PFSK-1 (cell line): ENCODE measurements around the gene ASIC3.

Experiments used
- FOXP2 ChIP-seq: optimal IDR thresholded peaks from 2 replicates; pipeline ENCODE3; 2011; ENCODE audit warnings: borderline replicate concordance, control low read depth, inconsistent platforms; ENCODE audit not compliant: insufficient read depth; ENCODE audit errors: extremely low read length, extremely low read depth
- POLR2AphosphoS5 ChIP-seq: IDR thresholded peaks from 2 replicates; pipeline ENCODE4 v1.6.1; 2012; ENCODE audit warnings: low read depth, mild to moderate bottlenecking, control low read depth, low read length, moderate library complexity
- SIN3A ChIP-seq: IDR thresholded peaks from 2 replicates; pipeline ENCODE4 v1.6.1; 2012; ENCODE audit warnings: mild to moderate bottlenecking, low read length, moderate library complexity, borderline replicate concordance; ENCODE audit not compliant: insufficient read depth
- TAF1 ChIP-seq: IDR thresholded peaks from 2 replicates; pipeline ENCODE4 v1.6.1; 2012; ENCODE audit warnings: low read length, control low read depth, borderline replicate concordance; ENCODE audit not compliant: insufficient read depth
- TF ChIP-seq, protein P1 (sequence below), 2 experiments: IDR thresholded peaks; 2 replicates each; pipeline versions ENCODE4 v1.6.1 to v1.8.0; 2011 to 2012; ENCODE audit warnings: low read depth in 2 of 2, low read length in 2 of 2, control low read depth in 1 of 2, inconsistent platforms in 1 of 2, mild to moderate bottlenecking in 1 of 2, moderate library complexity in 1 of 2; ENCODE audit not compliant: insufficient read depth in 1 of 2

ASIC3 gene

DNA sequence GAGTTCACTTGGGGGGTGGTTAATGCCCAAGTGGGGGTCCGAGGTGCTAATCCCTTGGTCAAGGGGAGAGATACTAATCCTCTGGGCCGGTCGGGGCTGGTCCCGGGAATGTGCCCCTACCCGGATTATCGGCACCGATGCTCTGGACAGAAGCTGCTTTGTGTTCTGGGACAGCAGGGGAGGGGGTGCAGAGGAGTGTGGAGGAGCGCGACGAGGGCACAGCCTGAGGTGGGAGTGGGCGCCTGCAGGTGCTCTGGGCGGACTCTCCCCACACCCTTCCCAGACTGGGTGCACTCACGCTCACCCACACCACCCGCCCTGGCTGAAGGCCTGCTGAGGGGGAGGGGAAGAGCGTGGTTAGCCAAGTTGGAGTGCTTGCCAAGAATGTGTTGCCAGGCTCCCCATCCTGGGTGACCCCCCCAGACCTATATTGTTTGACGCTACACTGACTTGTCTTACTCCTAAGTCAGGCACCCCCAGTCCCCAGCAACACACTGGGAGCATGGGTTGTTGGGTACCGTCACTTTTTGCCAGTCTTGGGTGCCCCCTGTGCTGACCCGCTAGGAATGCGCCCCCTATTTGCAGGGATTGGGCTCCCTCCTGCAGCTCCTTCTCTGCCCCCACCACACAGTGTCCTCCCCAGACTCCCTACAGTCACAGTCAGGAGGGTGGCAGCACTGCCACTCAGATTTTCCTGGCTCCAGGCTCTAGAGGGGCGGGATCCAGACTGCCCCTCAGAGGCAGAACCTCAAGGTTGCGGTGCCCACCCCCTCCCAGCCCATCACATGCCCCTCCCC is 12.3 kb downstream of the ASIC3 start:
- TF ChIP-seq, protein P1, sequence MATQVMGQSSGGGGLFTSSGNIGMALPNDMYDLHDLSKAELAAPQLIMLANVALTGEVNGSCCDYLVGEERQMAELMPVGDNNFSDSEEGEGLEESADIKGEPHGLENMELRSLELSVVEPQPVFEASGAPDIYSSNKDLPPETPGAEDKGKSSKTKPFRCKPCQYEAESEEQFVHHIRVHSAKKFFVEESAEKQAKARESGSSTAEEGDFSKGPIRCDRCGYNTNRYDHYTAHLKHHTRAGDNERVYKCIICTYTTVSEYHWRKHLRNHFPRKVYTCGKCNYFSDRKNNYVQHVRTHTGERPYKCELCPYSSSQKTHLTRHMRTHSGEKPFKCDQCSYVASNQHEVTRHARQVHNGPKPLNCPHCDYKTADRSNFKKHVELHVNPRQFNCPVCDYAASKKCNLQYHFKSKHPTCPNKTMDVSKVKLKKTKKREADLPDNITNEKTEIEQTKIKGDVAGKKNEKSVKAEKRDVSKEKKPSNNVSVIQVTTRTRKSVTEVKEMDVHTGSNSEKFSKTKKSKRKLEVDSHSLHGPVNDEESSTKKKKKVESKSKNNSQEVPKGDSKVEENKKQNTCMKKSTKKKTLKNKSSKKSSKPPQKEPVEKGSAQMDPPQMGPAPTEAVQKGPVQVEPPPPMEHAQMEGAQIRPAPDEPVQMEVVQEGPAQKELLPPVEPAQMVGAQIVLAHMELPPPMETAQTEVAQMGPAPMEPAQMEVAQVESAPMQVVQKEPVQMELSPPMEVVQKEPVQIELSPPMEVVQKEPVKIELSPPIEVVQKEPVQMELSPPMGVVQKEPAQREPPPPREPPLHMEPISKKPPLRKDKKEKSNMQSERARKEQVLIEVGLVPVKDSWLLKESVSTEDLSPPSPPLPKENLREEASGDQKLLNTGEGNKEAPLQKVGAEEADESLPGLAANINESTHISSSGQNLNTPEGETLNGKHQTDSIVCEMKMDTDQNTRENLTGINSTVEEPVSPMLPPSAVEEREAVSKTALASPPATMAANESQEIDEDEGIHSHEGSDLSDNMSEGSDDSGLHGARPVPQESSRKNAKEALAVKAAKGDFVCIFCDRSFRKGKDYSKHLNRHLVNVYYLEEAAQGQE (IDR thresholded peaks at IDR 0.05; ENCODE audit: insufficient read depth in 1 of 2, low read depth in 2 of 2, low read length in 2 of 2): no peak
- no peak for TF ChIP-seq FOXP2
- TF ChIP-seq TAF1: no peak
- no peak for TF ChIP-seq POLR2AphosphoS5
- TF ChIP-seq SIN3A: no peak

DNA sequence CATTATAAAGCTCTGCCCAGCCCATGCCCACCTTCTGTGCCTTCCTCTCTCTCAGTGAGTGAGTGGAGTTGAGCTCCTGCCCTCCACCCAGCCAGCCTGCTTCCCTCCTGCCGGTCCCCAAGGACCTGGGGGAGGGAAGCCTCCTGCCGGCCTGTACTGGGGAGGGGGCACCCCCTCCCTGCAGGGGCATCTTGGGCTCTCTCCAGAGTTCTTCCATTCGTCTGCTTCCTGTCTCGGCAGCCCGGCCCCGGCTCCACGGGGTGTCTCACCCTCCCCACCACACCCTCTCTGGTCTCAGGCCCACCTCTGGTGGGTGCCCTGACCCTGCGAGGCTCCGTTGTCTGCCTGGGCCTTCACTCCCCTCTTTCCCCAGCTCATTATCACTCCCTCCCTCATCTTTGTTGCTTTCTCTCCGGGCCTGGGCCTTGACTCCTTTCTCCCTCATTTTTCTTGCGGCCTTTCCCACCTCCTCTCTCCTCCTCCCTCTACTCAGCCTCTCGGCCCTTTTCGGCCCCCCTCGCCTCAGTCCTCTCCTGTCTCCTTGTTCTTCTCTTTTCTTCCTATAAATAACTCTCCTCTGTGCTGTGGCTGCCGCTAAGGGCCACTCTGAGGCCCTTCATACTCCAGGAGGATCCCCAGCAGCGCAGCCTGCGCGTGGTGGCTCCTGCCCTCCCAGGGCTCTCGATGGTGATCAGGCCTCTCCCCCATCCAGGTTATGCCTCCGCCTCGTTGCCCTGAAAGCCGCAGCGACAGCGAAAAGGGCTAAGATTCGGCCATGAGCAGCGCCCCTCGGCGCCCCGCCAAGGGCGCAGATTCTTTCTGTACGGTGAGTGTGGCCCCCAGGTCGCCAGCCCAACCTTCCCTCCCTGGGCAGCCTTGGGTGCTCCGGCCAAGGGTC is 13.1 kb downstream of the ASIC3 start:
- no peak for TF ChIP-seq FOXP2
- no peak for TF ChIP-seq POLR2AphosphoS5
- TF ChIP-seq, protein P1 (IDR thresholded peaks at IDR 0.05; ENCODE audit: insufficient read depth in 1 of 2, low read depth in 2 of 2, low read length in 2 of 2): no peak
- TF ChIP-seq SIN3A: no peak
- TF ChIP-seq TAF1: no peak

DNA sequence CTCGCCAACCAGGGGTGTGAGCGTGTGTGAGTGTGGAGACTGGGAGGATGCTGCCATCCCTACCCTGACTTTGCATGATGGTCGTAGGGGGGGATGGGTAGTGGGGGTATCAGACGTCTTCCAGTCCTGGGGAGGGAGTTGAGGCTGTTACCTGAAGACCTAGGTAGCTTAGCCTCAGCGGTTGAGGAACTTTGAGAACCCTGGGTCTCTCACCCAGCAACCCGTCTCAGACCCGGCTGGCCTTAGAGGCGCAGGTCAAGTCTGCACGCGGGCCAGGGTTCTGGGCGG is 13.7 kb downstream of the ASIC3 start:
- TF ChIP-seq TAF1 (no peak), POLR2AphosphoS5 (no peak)

DNA sequence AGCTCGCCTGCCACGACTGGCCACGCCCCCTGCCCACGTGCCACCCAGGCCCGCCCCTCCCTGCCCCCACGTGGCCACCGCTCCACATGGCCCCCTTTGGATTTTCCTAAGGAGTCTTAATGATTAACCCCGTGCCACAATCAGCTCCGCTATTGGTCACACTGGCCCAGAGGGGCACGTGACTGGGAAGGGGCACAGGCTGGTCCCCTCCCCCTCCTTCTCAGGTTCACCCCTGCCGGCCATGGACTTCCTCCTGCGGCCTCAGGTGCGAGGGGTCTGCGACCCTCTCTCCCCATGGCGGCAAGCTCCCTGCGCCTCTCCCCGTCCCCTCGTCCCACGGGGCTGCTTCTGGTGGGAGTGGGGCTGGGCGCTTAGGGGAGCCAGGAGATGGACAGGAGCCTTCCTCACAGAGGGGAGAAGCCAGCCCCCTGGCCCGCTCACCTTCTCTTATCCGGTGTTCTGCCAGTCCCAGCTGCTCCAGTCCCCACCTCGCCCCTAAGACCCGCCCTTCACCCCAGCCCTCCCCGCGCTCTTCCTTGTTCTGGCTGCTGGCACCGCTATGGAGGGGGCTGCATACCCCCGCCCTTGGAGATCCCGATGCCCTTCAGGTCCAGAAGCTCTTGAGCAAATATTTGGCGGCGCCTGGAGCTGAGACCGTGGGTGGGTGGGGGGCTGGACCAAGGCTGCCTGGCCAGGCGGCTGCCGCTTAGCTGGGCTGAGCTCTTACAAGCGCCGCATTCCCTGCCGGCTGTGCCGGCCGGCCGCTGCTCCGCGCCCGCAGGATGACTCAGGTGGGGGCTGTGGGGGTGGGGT is 14.3 kb downstream of the ASIC3 start:
- TF ChIP-seq TAF1 (no peak), POLR2AphosphoS5 (no peak), SIN3A (no peak), FOXP2 (no peak)
- TF ChIP-seq, protein P1 (IDR thresholded peaks at IDR 0.05; ENCODE audit: insufficient read depth in 1 of 2, low read depth in 2 of 2, low read length in 2 of 2): no peak

DNA sequence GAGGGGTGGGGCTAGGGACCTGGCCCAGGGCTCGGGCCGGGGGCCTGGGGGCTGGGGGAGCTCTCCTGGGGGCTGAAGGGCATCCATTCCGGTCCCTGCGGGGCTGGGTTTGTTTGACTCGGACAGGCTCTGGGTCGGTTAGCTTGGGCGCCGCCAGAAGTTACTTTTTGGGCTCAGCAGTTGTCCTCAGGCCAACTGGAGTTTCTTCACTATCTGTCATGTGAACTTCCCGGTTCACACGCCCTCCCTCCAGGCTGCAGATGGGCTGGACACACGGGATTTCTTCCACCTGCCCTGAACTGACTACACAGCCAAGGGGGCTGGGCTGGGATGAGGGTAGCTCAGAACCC is 14.9 kb downstream of the ASIC3 start:
- TF ChIP-seq FOXP2: no peak
- TF ChIP-seq TAF1: no peak
- TF ChIP-seq, protein P1 (IDR thresholded peaks at IDR 0.05; ENCODE audit: insufficient read depth in 1 of 2, low read depth in 2 of 2, low read length in 2 of 2): no peak
- TF ChIP-seq SIN3A: no peak
- no peak for TF ChIP-seq POLR2AphosphoS5
